Trophoblast cell (in vitro differentiated cells and primary cell): ENCODE data around the gene SPEF1.

ENCODE experiments used
- DNase-seq, 2 donors: peaks; one replicate each; pipeline ENCODE4 v3.0.0-alpha.2; 2016
- H2AFZ ChIP-seq: 2 replicates; pipeline ENCODE4 v1.6.1; 2013; ENCODE audit warnings: low read length, moderate library complexity, mild to moderate bottlenecking; ENCODE audit not compliant: insufficient read depth, poor library complexity
- H2AK5ac ChIP-seq: 2 replicates; pipeline ENCODE4 v1.6.1; 2013; ENCODE audit warnings: mild to moderate bottlenecking, low read length
- H2BK120ac ChIP-seq: 2 replicates; pipeline ENCODE4 v1.6.1; 2013; ENCODE audit warnings: low read length, mild to moderate bottlenecking, moderate library complexity; ENCODE audit not compliant: insufficient read depth, poor library complexity
- H2BK12ac ChIP-seq: 2 replicates; pipeline ENCODE4 v1.6.1; 2013; ENCODE audit warnings: mild to moderate bottlenecking, low read length, moderate library complexity
- H2BK5ac ChIP-seq: 2 replicates; pipeline ENCODE4 v1.6.1; 2013; ENCODE audit warnings: low read length, low read depth, moderate library complexity, mild to moderate bottlenecking; ENCODE audit not compliant: poor library complexity
- H3K14ac ChIP-seq: 2 replicates; pipeline ENCODE4 v1.6.1; 2013; ENCODE audit warnings: mild to moderate bottlenecking, low read length
- H3K18ac ChIP-seq: 2 replicates; pipeline ENCODE4 v1.6.1; 2013; ENCODE audit warnings: mild to moderate bottlenecking, low read length
- H3K23ac ChIP-seq: 2 replicates; pipeline ENCODE4 v1.6.1; 2013; ENCODE audit warnings: low read length
- H3K27ac ChIP-seq: 2 replicates; pipeline ENCODE4 v1.5.1; 2013; ENCODE audit warnings: low read depth, mild to moderate bottlenecking, inconsistent platforms, low read length, moderate library complexity
- H3K27me3 ChIP-seq: 2 replicates; pipeline ENCODE4 v1.6.1; 2013; ENCODE audit warnings: inconsistent platforms, mild to moderate bottlenecking, low read length, moderate library complexity; ENCODE audit not compliant: insufficient read depth
- H3K36me3 ChIP-seq, 2 experiments: 1 replicate in 1 of 2; 2 replicates in 1 of 2; pipeline ENCODE4 v1.6.1; 2013; ENCODE audit warnings: low read length in 2 of 2, mild to moderate bottlenecking in 2 of 2, moderate library complexity in 1 of 2; ENCODE audit not compliant: insufficient read depth in 2 of 2, control insufficient read depth in 1 of 2
- H3K4ac ChIP-seq: 2 replicates; pipeline ENCODE4 v1.6.1; 2013; ENCODE audit warnings: low read depth, mild to moderate bottlenecking, low read length, moderate library complexity
- H3K4me1 ChIP-seq, 2 experiments: 1 replicate in 1 of 2; 2 replicates in 1 of 2; pipeline ENCODE4 v1.6.1; 2013; ENCODE audit warnings: low read length in 2 of 2, mild to moderate bottlenecking in 2 of 2, moderate library complexity in 1 of 2; ENCODE audit not compliant: insufficient read depth in 2 of 2, control insufficient read depth in 1 of 2
- H3K4me2 ChIP-seq: 2 replicates; pipeline ENCODE4 v1.6.1; 2013; ENCODE audit warnings: inconsistent platforms, mild to moderate bottlenecking, low read length, moderate library complexity
- H3K4me3 ChIP-seq: 2 replicates; pipeline ENCODE4 v1.5.1; 2013; ENCODE audit warnings: mild to moderate bottlenecking, low read depth, low read length, inconsistent platforms
- H3K79me1 ChIP-seq: one replicate; pipeline ENCODE4 v1.6.1; 2013; ENCODE audit warnings: low read length
- H3K79me2 ChIP-seq: 2 replicates; pipeline ENCODE4 v1.6.1; 2013; ENCODE audit warnings: low read length, mild to moderate bottlenecking; ENCODE audit not compliant: control insufficient read depth, insufficient read depth, poor library complexity
- H3K9ac ChIP-seq: 2 replicates; pipeline ENCODE4 v1.6.1; 2013; ENCODE audit warnings: mild to moderate bottlenecking, low read length
- H3K9me3 ChIP-seq: 2 replicates; pipeline ENCODE4 v1.6.1; 2013; ENCODE audit warnings: low read depth, mild to moderate bottlenecking, control low read depth, inconsistent platforms, low read length; ENCODE audit not compliant: insufficient read depth
- H4K12ac ChIP-seq: 2 replicates; pipeline ENCODE4 v1.6.1; 2013; ENCODE audit warnings: low read depth, mild to moderate bottlenecking, low read length, moderate library complexity
- H4K8ac ChIP-seq: 2 replicates; pipeline ENCODE4 v1.6.1; 2013; ENCODE audit warnings: low read depth, mild to moderate bottlenecking, low read length, moderate library complexity
- H4K91ac ChIP-seq: one replicate; pipeline ENCODE4 v1.6.1; 2013; ENCODE audit warnings: low read depth, mild to moderate bottlenecking, low read length, moderate library complexity
- WGBS: extraction: QIAGEN DNeasy Blood & Tissue Kit; methylation state at CpG from one replicate; pipeline ENCODE4 v1.1.7; 2013; ENCODE audit warnings: missing lambda C conversion rate; ENCODE audit not compliant: insufficient read length, insufficient coverage; ENCODE audit errors: extremely low coverage; 5-methylcytosine and 5-hydroxymethylcytosine counted together

Gene SPEF1

DNA sequence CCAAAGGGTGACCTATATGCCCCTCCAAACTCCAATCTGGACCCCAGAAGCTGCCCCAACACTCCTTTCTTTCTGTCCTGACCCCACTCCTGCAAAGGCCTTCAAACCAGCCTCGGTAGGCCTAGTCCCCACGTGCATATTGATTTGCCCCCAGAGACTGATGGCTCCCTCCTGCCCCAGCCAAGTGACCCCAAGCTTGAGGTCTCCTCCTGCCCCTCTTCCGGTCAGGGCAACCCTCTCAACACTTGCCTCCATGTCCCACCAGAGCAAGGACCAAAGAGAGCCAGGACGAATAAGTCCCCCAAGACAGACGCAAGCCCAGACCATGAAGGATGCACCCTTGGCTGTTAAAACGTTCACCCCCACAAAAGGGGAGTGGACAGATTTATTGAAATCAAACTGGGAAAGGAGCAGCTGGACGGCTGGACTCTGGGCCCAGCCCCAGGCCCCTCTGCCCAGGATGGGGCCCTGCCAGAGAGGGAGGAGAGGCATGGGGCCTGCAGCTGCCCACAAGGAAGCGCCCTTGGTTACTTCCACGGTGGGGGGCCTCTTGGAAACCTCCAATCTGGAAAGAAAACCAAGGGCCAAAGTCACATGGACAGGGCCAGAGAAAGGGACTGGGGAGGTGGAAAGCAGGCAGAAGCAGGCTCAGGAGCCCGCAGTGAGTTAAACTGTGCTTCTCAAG, 2.4 kb upstream of the SPEF1 start:
- no peak overlapping the region for H4K91ac ChIP-seq
- no peak overlapping the region for H3K9ac ChIP-seq
- H3K4me2 ChIP-seq, result no peak overlapping the region
- no peak overlapping the region for H3K4me3 ChIP-seq
- peaks cover 5% of the 10 kb centered on the region for H3K79me2 ChIP-seq
- H3K36me3 ChIP-seq, result peaks cover 8 to 12% of the 10 kb centered on the region in 2 experiments
- DNase-seq, result no peak
- no peak overlapping the region for H3K27ac ChIP-seq
- no peak overlapping the region for H3K23ac ChIP-seq
- WGBS, result no CpG with 5 or more reads among the region's 10 CpGs
- no peak overlapping the region for H2BK120ac ChIP-seq
- H4K8ac ChIP-seq, result no peak overlapping the region
- H3K18ac ChIP-seq, result no peak overlapping the region
- H3K4me1 ChIP-seq, result peaks cover 21 to 34% of the 10 kb centered on the region in 2 experiments
- H2BK12ac ChIP-seq, result no peak overlapping the region
- H2BK5ac ChIP-seq, result no peak overlapping the region
- no peak overlapping the region for H2AK5ac ChIP-seq
- no peak overlapping the region for H2AFZ ChIP-seq
- H3K14ac ChIP-seq, result no peak overlapping the region
- no peak overlapping the region for H3K4ac ChIP-seq
- peaks cover 6% of the 10 kb centered on the region for H3K27me3 ChIP-seq
- peaks cover 3% of the 10 kb centered on the region for H3K79me1 ChIP-seq
- H3K9me3 ChIP-seq, result peaks cover 5% of the 10 kb centered on the region
- no peak overlapping the region for H4K12ac ChIP-seq

DNA sequence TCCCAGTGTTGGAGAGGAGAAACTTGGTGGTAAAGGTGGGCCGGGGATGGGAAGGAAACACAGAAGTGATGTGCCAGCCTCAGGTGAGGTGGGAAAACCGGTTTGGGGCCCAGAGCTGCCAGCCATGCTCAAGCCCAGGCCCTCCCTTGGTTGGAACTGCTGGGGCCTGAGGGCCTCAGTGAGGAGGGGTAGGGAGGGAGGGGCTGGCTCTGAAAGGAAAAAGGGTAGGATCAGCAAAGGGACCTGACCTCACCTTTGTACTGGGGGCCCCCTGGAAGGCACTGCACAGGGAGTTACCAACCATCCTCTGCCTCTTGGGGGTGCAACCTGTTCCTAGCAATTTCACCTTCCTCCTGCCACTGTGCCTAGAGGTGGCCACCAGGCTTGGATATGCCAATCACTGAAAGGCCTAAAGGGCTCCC, 1.8 kb upstream of the SPEF1 start:
- H3K4me1 ChIP-seq, result peaks cover 26 to 38% of the 10 kb centered on the region in 2 experiments
- H2BK5ac ChIP-seq, result no peak overlapping the region
- H4K91ac ChIP-seq, result no peak overlapping the region
- H2AK5ac ChIP-seq, result no peak overlapping the region
- DNase-seq, result peak in 1 of 2 donors; percentile 33
- H2AFZ ChIP-seq, result no peak overlapping the region
- H3K4me3 ChIP-seq, result no peak overlapping the region
- H4K8ac ChIP-seq, result no peak overlapping the region
- no peak overlapping the region for H3K23ac ChIP-seq
- no peak overlapping the region for H3K4ac ChIP-seq
- H3K79me1 ChIP-seq, result peaks cover 3% of the 10 kb centered on the region
- no CpG with 5 or more reads among the region's 2 CpGs for WGBS
- no peak overlapping the region for H3K18ac ChIP-seq
- no peak overlapping the region for H2BK120ac ChIP-seq
- H3K9me3 ChIP-seq, result peaks cover 5% of the 10 kb centered on the region
- no peak overlapping the region for H3K9ac ChIP-seq
- no peak overlapping the region for H4K12ac ChIP-seq
- peaks cover 12% of the 10 kb centered on the region for H3K27me3 ChIP-seq
- no peak overlapping the region for H3K14ac ChIP-seq
- H3K36me3 ChIP-seq, result peaks cover 8 to 12% of the 10 kb centered on the region in 2 experiments
- peaks cover 5% of the 10 kb centered on the region for H3K79me2 ChIP-seq
- H2BK12ac ChIP-seq, result no peak overlapping the region
- H3K4me2 ChIP-seq, result no peak overlapping the region
- no peak overlapping the region for H3K27ac ChIP-seq

DNA sequence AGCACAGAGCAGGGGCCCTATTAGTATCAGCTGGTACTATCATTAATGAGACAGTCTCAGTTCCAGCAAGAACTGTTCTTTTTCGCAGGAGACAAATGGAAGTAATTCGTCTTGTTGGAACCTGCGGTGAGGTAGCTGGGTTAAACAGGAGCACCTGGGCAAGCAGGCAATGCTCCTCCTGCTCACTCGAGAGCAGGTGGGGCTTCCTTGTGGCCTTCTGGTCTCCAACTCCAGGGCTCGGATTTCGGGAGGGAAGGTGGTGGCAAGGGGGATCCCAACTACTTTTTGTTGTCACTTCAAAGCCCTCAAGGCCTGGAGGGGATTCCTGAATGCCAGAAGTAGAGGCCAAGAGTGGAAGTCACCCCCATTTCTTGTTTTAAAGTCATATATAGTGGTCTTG, 1.3 kb upstream of the SPEF1 start:
- Histone ChIP-seq H3K4me2 (no peak overlapping the region), H3K4me1 (peaks cover 31 to 43% of the 10 kb centered on the region in 2 experiments), H2BK12ac (no peak overlapping the region), H2BK5ac (no peak overlapping the region), H3K4me3 (no peak overlapping the region), H4K8ac (no peak overlapping the region), H3K36me3 (peaks cover 8 to 12% of the 10 kb centered on the region in 2 experiments), H3K79me1 (peaks cover 3% of the 10 kb centered on the region), H3K9me3 (peaks cover 5% of the 10 kb centered on the region), H2AK5ac (no peak overlapping the region), H2BK120ac (no peak overlapping the region), H3K27me3 (peaks cover 15% of the 10 kb centered on the region), H2AFZ (no peak overlapping the region), H3K23ac (no peak overlapping the region), H4K91ac (no peak overlapping the region), H3K79me2 (peaks cover 5% of the 10 kb centered on the region), H3K4ac (no peak overlapping the region), H4K12ac (no peak overlapping the region), H3K9ac (no peak overlapping the region), H3K14ac (no peak overlapping the region), H3K27ac (no peak overlapping the region), H3K18ac (no peak overlapping the region)
- no peak for DNase-seq
- no CpG with 5 or more reads among the region's 6 CpGs for WGBS

DNA sequence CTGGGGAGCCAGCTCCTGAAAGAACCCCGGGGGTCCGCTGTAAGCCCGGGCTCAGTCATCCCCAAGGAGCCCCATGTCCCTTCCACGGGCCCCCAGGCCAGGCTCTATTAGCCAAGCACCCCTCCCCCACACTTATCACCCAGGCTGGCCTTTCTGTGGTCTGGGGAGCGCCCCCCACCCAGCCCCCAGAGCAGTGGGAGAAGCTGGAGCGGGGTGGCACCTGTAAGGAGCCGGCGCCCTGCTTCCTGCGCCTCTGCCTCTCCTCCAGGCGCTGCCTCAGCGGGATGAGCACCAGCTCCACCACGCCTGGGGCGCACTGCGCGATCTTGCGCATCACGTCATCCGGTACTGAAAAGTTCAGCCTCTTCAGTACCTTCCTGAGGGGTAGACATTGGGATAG, 2.3 kb downstream of the SPEF1 start:
- Histone ChIP-seq H3K79me1 (no peaks in the 10 kb centered on the region), H3K27me3 (peaks cover 23% of the 10 kb centered on the region), H2BK12ac (no peak overlapping the region), H3K9me3 (peaks cover 8% of the 10 kb centered on the region), H2BK120ac (no peak overlapping the region), H3K4me2 (no peak overlapping the region), H4K8ac (no peak overlapping the region), H3K27ac (no peak overlapping the region), H4K91ac (no peak overlapping the region), H3K4me1 (peaks cover 23 to 27% of the 10 kb centered on the region in 2 experiments), H2BK5ac (no peak overlapping the region), H2AK5ac (no peak overlapping the region), H3K4me3 (no peak overlapping the region), H3K14ac (no peak overlapping the region), H3K9ac (no peak overlapping the region), H3K79me2 (peaks cover 2% of the 10 kb centered on the region), H3K4ac (no peak overlapping the region), H3K23ac (no peak overlapping the region), H3K18ac (no peak overlapping the region), H2AFZ (no peak overlapping the region), H3K36me3 (no peaks in the 10 kb centered on the region), H4K12ac (no peak overlapping the region)
- no CpG with 5 or more reads among the region's 18 CpGs for WGBS
- DNase-seq, result no peak
